NB4 (cell line): ENCODE data around the gene NIPA2.

Source experiments
- CTCF ChIP-seq: IDR thresholded peaks from one replicate; pipeline ENCODE4 v1.5.1; 2012; ENCODE audit warnings: low read depth, low read length
- POLR2A ChIP-seq: IDR thresholded peaks from 2 replicates; pipeline ENCODE4 v1.6.1; 2011; ENCODE audit warnings: mild to moderate bottlenecking; ENCODE audit not compliant: insufficient read length; ENCODE audit errors: extremely low read depth
- TF ChIP-seq, protein P1 (sequence below): IDR thresholded peaks from 2 replicates; pipeline ENCODE4 v1.6.1; 2011; ENCODE audit warnings: low read depth, low read length

DNA sequence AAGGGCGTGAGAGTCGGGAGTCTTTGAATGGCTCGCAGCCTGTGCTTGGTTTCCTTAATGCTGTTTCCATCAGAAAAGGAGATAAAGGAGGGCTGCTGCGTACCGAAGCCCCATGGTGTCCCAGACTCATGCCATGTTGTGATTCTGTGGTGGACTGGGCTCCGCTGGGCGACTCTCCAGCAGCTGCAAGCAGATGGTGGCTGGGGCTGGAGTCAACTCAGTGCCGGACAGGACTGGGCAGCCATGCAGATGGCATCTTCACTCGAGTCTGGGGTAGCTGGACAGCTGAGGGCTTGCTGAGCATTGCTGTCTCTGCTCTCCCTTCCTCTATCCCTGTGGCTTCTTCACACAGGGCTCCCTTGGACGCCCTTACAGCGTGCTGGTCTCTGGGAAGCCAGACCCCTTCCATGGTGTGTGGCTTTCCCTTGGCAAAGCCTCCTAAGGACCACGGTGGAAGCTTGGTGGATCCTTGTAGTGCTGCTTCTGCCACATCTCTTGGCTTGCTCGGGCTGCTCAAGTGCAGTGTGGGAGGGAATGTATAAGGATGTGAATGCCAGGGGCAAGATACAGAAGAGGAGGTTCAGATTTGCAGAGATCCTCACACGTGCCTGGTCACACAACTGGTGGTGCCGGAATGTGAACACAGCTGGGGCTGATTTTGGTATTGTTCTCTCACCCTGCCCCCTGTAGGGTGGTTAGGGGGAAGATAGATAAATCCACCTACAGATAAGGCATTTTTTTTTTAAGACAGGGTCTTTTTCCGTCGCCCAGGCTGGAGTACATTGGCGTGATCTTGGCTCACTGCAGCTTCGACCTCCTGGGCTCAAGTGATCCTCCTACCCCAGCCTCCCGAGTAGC lies 43.0 kb upstream of the NIPA2 start:
- TF ChIP-seq CTCF = no peak
- no peak for TF ChIP-seq POLR2A
- TF ChIP-seq, protein P1, sequence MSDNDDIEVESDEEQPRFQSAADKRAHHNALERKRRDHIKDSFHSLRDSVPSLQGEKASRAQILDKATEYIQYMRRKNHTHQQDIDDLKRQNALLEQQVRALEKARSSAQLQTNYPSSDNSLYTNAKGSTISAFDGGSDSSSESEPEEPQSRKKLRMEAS = no peak
